HAP-1 (cell line): Measurements from ENCODE around the gene CSPG4.

Experiments
- DNase-seq, 2 experiments: peaks; one replicate each; pipeline ENCODE4 v3.0.0-alpha.2; 2016 to 2020; ENCODE audit warnings: low spot score in 2 of 2
- H3K27me3 ChIP-seq: fragments of 250-450 bp; sonication (Bioruptor Pico); 2 replicates; pipeline ENCODE4 v1.5.1; 2020; ENCODE audit warnings: low read depth, mild to moderate bottlenecking, moderate library complexity
- H3K36me3 ChIP-seq: fragments of 250-450 bp; sonication (Bioruptor Pico); replicated peaks from 2 replicates; pipeline ENCODE4 v1.5.1; 2020; ENCODE audit warnings: mild to moderate bottlenecking
- H3K4me1 ChIP-seq: fragments of 250-450 bp; sonication (Bioruptor Pico); 2 replicates; pipeline ENCODE4 v1.5.1; 2020; ENCODE audit warnings: mild to moderate bottlenecking
- H3K4me3 ChIP-seq: fragments of 250-450 bp; sonication (Bioruptor Pico); 2 replicates; pipeline ENCODE4 v1.5.1; 2020; ENCODE audit warnings: mild to moderate bottlenecking, moderate library complexity
- H3K9me3 ChIP-seq: fragments of 250-450 bp; sonication (Bioruptor Pico); 2 replicates; pipeline ENCODE4 v1.5.1; 2020; ENCODE audit warnings: mild to moderate bottlenecking, moderate library complexity
- in situ Hi-C: fragments of 300-500 bp; cut with MboI; formaldehyde crosslinking; loops from 3 replicates; pipeline ENCODE4 v1.14.3; 2020; ENCODE audit warnings: low sequenced_read_pairs, inconsistent platforms, mixed read lengths

The CSPG4 gene

DNA sequence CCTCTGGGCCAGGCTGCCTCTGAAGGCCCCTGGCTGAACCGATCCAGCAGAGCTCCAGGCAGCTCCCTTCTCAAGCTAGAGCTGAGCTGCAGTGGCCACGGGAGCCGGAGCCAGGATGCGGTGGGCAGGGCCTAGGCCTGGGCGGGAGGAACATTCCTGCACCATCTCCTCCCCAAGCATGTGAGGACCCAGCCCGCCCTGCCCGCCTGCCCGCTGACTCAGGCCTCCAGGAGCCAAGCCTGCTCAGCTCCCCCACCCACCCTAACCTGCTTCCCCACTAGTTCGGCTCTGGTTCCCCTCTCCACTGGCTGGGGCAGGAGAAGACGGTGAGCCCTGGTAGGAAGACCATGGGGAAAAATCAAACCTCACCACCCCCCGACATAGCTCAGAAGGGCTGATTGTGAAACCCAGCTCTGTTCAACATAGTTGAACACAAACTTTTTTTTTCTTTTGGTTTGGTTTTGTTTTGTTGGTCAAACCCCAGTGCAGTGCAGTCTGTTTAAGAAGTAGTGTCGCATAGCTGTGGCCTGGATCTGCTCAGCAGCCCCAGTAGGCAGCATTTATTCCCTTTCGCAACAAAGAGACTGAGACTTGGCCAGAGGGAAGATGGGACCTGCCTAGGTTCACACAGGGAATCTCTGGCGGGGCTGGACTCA lies 51.4 kb downstream of the CSPG4 start:
- no peaks in the 10 kb centered on the region for H3K27me3 ChIP-seq
- no peak for DNase-seq
- in situ Hi-C loops: no loop called here
- H3K9me3 ChIP-seq: no peaks in the 10 kb centered on the region
- H3K36me3 ChIP-seq: peaks cover 15% of the 10 kb centered on the region; the same call in 1 of the 2 replicates
- H3K4me1 ChIP-seq: no peaks in the 10 kb centered on the region
- no peak overlapping the region for H3K4me3 ChIP-seq

DNA sequence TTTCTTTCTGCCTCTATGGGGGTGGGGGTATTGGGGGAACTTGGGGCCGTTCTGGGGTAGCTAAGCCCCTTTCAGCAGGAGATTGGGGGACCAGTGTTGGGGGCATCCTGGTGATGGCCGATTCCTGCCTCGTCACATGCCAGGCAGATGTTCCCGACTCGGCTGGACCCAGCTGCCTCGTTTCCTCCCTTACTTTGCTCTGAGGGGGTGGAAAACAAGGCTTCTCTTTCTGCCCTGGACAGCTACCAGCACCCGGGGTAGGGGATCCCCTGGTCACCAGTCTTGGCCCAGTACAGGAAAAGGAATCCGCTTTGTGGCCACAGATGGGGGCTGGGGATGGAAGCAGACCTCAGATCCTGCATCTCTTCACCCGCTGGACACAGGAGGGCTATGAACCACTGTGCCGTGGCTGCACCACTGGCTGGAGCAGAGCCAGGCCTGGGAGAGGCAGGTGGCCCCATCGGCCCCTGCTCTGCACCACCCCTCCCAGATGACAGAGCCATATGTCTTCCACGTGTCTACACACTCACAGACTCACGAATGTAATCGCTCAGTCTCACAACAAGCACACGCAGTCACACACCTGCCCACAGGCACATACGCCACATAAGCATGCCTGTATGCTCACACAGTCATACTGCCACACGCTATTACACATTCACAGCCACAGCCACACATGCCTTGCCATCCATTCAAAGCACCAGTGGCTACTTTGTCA lies 52.6 kb downstream of the CSPG4 start:
- H3K4me3 ChIP-seq: no peak overlapping the region
- in situ Hi-C loops: no loop called here
- no peaks in the 10 kb centered on the region for H3K9me3 ChIP-seq
- H3K36me3 ChIP-seq: peaks cover 15% of the 10 kb centered on the region; the same call in 1 of the 2 replicates
- no peaks in the 10 kb centered on the region for H3K27me3 ChIP-seq
- H3K4me1 ChIP-seq: no peaks in the 10 kb centered on the region
- DNase-seq: no peak

DNA sequence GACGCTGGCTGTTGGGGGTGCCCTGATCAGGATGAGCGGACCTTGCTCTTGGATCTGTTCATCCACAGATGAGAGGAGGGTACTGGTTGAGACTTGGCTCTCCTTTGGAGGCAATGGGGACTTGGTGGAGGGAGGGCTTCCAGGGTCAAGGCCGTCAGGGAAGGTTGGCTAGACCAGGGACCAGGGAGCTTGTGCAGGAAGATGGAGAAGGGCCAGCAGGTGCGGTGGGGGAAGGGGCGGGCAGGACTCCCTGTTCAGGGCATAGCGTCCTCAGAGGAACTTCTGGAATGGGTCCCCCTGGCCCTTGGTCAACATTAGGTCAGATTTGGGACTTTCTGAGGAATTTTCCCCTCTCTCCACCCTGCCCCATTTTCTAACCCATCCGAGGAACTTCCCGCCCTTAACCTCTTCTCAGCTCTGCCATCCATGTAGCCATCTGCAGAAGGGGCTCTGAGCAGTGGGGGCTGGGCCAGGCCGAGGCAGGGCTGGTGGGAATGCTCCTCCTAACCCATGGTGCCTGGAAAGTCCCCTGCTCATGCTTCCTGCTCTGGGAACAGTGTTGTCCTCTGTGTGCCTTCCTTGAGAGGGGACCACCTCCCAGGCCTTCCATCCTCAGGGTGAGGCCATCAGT lies 53.4 kb downstream of the CSPG4 start:
- H3K27me3 ChIP-seq: no peaks in the 10 kb centered on the region
- no peaks in the 10 kb centered on the region for H3K9me3 ChIP-seq
- no peaks in the 10 kb centered on the region for H3K4me1 ChIP-seq
- DNase-seq: no peak
- H3K36me3 ChIP-seq: peaks cover 15% of the 10 kb centered on the region; the same call in 1 of the 2 replicates
- H3K4me3 ChIP-seq: no peak overlapping the region
- in situ Hi-C loops: no loop called here

DNA sequence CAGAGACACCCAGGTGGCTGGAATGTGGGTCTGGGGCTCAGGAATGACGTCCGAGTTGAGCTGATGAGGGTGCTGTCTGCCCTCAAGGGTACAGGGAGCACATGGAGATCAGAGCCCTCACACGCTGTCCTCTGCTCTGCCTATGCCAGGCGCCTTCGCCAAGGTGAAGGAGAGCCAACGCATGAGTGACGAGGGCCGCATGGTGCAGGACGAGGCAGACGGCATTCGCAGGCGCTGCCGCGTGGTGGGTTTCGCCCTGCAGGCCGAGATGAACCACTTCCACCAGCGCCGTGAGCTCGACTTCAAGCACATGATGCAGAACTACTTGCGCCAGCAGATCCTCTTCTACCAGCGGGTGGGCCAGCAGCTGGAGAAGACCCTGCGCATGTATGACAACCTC lies 55.8 kb downstream of the CSPG4 start:
- H3K4me3 ChIP-seq: no peak overlapping the region
- peaks cover 22% of the 10 kb centered on the region for H3K36me3 ChIP-seq
- DNase-seq: no peak
- H3K4me1 ChIP-seq: no peaks in the 10 kb centered on the region
- in situ Hi-C loops: no loop called here
- H3K9me3 ChIP-seq: no peaks in the 10 kb centered on the region
- no peaks in the 10 kb centered on the region for H3K27me3 ChIP-seq

DNA sequence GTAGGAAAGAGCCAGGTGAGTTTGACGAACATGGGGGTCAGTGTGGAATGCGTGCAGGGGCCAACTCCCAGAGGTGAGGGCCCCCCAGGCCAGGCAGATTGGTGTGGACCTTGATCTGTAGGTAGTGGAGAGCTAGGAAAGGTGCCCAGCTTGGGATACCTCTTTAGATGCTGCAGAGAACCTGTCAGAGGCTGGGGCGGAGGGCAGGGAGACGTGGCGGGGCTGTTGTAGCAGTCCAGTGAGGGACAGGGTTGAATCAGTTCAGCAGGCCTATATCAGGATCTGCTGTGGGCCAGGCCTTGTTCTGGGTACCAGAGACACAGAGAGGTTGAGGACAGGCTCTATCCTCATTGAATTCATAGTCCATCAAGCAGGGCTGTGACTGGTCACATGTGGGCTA lies 56.3 kb downstream of the CSPG4 start:
- Histone ChIP-seq H3K4me1 (peaks cover 4% of the 10 kb centered on the region; the same call in 1 of the 2 replicates), H3K36me3 (peaks cover 22% of the 10 kb centered on the region)
- in situ Hi-C loops: no loop called here

DNA sequence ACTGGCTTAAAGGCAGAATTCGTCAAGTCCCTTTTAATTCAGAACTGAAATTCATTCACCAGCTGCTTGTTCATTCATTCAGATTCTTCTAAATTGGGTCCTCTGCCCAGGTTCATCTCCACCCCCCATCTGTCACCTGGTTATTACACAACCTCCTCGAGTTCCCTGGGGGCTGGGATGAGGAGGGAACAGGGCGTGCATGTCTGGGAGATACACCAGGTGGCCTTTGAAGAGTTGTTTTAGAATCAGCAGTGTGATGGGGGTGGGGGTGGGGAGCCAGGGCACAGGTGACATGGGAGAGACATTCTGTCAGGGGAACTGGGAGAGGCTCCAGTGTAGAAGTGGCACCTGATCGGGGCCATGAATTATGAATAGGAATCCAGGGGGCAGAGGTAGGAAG lies 56.7 kb downstream of the CSPG4 start:
- no peak for DNase-seq
- in situ Hi-C loops: no loop called here
- H3K4me1 ChIP-seq: peaks cover 7% of the 10 kb centered on the region

More for the DNA sequence above, 56.3 kb downstream of the CSPG4 start:
- no peaks in the 10 kb centered on the region for H3K27me3 ChIP-seq
- no peaks in the 10 kb centered on the region for H3K9me3 ChIP-seq
- H3K4me3 ChIP-seq: no peak overlapping the region
- no peak for DNase-seq

DNA sequence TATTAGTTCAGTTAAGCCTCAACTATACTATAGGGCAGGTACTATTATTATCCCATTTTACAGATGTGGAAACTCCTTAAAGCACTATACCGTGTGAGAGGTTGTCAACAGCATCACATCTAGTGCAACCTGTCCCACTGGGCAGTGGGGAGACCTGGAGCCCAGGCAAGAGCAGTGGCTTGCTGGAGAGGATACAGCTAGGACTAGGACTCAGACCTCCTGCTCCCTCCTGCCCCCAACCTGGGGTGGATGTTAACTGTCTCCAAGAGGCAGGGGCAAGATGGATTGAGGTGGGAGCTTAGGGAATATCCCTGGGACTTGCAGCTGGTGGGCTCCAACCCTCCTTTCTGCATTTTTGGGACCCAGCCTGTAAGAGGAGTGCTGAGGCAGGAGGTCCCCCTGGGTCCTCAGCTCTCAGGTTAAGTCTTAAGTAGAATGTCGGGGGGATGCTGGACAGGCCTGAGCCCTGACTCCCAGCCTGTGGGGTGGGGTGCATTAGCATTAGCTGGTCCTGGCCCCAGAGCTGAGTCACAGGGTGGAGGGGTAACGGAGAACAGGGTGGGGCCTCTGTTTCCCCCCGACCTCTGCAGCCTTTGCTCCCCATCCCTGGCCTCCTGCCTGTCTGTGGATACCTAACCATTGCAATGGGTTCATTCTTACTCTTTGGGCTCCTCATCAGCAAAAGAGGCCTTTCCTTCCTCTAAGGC lies 58.3 kb downstream of the CSPG4 start:
- Histone ChIP-seq H3K36me3 (peaks cover 31% of the 10 kb centered on the region), H3K9me3 (no peaks in the 10 kb centered on the region), H3K4me1 (peaks cover 12% of the 10 kb centered on the region), H3K27me3 (no peaks in the 10 kb centered on the region), H3K4me3 (no peak overlapping the region)
- in situ Hi-C loops: no loop called here
- no peak for DNase-seq

More for the DNA sequence above, 56.7 kb downstream of the CSPG4 start:
- H3K27me3 ChIP-seq: no peaks in the 10 kb centered on the region
- peaks cover 25% of the 10 kb centered on the region for H3K36me3 ChIP-seq
- H3K4me3 ChIP-seq: no peak overlapping the region
- H3K9me3 ChIP-seq: no peaks in the 10 kb centered on the region

DNA sequence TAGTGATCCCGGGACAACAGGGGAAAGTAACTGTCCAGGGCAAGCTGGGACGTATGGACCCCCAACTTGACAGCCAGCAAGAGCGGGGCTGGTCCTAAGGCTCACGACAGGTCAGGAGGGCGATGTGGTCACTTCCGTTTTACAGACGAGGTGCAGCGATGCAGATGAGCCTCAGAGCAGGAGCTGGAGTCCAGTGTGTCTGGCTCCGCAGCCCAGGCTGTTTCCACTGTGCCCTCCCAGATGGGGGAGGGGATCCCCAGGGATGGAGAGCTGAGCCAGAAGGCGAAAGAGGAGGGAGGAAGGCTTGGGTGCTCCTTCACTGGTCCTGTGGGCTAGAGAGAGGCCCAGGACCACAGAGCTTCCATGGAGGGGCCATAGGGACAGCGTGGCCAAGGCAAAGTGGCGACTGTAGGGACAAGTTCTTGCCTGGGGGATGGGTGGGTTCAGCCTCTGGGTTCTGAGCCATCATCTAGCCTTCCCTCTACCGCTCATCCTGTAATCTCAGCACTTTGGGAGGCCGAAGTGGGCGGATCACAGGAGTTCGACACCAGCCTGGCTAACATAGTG lies 59.2 kb downstream of the CSPG4 start:
- in situ Hi-C loops: no loop called here
- no peak for DNase-seq
- H3K4me3 ChIP-seq: no peak overlapping the region
- H3K27me3 ChIP-seq: no peaks in the 10 kb centered on the region
- peaks cover 21% of the 10 kb centered on the region for H3K4me1 ChIP-seq
- peaks cover 31% of the 10 kb centered on the region for H3K36me3 ChIP-seq
- H3K9me3 ChIP-seq: no peaks in the 10 kb centered on the region

DNA sequence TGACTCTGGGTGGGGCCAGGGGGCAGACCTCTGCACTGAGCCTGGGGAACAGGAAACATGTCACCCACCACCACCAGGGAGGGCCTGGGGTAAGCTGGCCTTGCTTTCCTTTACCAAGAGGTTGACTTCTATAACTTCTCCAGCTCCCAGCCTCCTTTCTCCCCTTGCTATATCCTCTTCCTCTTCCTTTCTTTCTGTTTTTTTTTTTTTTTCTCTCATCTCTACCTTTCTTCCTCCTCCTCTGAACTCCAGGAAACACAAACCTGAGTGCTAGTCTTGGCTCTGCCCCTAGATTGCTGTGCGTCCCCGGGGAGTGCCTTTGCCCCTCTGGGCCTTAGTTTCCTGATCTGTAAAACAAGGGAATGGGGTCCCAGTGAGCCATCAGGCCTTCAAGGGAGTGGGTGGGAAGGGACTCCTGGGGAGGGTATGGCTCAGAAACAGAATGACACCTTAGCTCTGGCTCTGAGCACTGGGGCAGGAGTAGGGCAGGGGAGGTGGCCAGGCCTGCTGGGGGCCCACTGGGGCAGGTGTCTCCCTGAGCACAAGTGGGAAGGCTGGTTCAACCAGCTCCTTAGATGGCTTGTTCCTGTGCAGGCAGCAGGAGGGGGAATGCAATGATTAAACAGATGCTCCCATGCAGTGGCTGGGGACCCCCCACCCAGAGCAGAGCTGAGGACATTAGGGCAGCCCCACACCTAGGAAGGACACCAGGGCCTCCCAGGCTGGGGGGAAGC lies 60.7 kb downstream of the CSPG4 start:
- no peak overlapping the region for H3K4me3 ChIP-seq
- in situ Hi-C loops: no loop called here
- no peaks in the 10 kb centered on the region for H3K9me3 ChIP-seq
- DNase-seq: no peak
- H3K36me3 ChIP-seq: peaks cover 27% of the 10 kb centered on the region
- peaks cover 23% of the 10 kb centered on the region for H3K4me1 ChIP-seq
- H3K27me3 ChIP-seq: no peaks in the 10 kb centered on the region

DNA sequence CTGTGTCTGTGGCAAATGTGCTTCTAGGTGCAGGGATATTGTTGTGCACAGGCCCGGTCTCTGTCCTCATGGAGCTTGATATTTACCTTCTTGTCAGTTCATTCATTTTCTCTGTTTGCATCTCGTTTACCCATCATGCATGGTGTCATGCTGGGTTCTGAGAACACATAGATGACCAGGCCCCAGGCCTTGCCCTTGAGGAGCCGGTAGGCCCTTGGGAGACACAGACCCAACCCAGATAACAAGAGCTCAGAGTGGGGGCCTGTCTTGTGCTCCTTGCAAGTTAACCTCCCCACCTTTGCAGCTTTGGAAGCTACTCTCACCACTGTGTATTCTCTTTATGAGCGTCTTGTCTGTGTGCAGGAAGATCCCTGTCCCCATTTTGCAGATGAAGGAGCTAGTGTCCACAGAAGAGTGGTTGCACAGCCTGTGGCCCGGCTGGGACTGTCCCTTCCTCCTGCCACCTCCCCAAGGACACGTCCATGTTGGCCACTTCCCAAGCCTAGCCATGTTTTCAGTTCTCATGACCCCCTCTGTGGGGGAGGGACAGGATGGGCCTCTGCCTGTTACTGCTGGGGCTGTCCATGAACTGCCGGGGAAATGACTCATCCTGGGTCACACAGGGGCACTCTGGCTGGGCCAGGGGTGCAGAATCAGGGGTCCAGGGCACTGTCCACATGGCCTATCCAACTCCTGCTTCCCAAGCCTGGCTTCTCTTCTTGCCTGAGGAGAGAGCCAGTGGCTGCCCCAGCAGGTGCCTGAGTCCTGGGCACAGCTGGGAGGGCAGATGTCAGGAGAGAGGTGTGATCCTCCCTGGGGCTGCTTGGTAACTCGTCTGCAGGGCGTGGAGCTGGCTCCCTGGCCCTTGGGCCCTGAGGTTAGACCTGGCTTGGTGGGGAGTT lies 61.5 kb downstream of the CSPG4 start:
- H3K27me3 ChIP-seq: no peaks in the 10 kb centered on the region
- no peak for DNase-seq
- H3K4me1 ChIP-seq: peaks cover 30% of the 10 kb centered on the region
- no peaks in the 10 kb centered on the region for H3K9me3 ChIP-seq
- H3K36me3 ChIP-seq: peaks cover 23% of the 10 kb centered on the region
- no peak overlapping the region for H3K4me3 ChIP-seq
- in situ Hi-C loops: no loop called here

DNA sequence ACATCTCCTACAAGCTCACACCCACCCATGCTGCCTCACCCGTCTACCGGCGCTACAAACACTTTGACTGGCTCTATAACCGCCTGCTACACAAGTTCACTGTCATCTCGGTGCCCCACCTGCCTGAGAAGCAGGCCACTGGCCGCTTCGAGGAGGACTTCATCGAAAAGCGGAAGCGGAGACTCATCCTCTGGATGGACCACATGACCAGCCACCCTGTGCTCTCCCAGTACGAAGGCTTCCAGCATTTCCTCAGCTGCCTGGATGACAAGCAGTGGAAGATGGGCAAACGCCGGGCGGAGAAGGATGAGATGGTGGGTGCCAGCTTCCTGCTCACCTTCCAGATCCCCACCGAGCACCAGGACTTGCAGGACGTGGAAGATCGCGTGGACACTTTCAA lies 62.8 kb downstream of the CSPG4 start:
- in situ Hi-C loops: no loop called here
- Histone ChIP-seq H3K36me3 (peaks cover 23% of the 10 kb centered on the region), H3K4me1 (peaks cover 30% of the 10 kb centered on the region), H3K9me3 (no peaks in the 10 kb centered on the region), H3K27me3 (no peaks in the 10 kb centered on the region), H3K4me3 (no peak overlapping the region)
- no peak for DNase-seq

DNA sequence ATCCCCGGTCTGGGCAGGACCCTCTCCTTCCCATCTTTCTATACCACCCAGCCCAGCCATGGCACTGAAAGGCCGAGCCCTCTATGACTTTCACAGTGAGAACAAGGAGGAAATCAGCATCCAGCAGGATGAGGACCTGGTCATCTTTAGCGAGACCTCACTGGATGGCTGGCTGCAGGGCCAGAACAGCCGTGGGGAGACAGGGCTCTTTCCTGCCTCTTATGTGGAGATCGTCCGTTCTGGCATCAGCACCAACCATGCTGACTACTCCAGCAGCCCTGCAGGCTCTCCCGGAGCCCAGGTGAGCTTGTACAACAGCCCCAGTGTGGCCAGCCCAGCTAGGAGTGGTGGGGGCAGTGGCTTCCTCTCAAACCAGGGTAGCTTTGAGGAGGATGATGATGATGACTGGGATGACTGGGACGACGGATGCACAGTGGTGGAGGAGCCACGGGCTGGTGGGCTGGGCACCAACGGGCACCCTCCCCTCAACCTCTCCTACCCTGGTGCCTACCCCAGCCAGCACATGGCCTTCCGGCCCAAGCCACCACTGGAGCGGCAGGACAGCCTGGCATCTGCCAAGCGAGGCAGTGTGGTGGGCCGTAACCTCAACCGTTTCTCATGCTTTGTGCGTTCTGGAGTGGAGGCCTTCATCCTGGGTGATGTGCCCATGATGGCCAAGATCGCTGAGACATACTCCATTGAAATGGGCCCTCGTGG lies 63.4 kb downstream of the CSPG4 start:
- H3K4me3 ChIP-seq: peak overlapping the region; percentile 90
- DNase-seq: no peak
- peaks cover 30% of the 10 kb centered on the region for H3K4me1 ChIP-seq
- H3K9me3 ChIP-seq: no peaks in the 10 kb centered on the region
- in situ Hi-C loops: no loop called here
- peaks cover 22% of the 10 kb centered on the region for H3K36me3 ChIP-seq
- H3K27me3 ChIP-seq: no peaks in the 10 kb centered on the region
